ENCODE results near the gene METTL6. TPM values are rescaled to one million over a fixed set of nuclear protein-coding genes. Genes with fewer than 3 reads are reported as not detected.

The METTL6 gene
- total RNA-seq, 2 donors from 2014 or later: 22.3 to 24.8 TPM

- TF ChIP-seq, protein P1, sequence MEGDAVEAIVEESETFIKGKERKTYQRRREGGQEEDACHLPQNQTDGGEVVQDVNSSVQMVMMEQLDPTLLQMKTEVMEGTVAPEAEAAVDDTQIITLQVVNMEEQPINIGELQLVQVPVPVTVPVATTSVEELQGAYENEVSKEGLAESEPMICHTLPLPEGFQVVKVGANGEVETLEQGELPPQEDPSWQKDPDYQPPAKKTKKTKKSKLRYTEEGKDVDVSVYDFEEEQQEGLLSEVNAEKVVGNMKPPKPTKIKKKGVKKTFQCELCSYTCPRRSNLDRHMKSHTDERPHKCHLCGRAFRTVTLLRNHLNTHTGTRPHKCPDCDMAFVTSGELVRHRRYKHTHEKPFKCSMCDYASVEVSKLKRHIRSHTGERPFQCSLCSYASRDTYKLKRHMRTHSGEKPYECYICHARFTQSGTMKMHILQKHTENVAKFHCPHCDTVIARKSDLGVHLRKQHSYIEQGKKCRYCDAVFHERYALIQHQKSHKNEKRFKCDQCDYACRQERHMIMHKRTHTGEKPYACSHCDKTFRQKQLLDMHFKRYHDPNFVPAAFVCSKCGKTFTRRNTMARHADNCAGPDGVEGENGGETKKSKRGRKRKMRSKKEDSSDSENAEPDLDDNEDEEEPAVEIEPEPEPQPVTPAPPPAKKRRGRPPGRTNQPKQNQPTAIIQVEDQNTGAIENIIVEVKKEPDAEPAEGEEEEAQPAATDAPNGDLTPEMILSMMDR (conservative IDR thresholded peaks at IDR 0.05): no peak
- H3K4me1 ChIP-seq (ENCODE audit: control insufficient read depth, insufficient read depth, low read length): no peaks in the 10 kb centered on the region
- no peak overlapping the region for H3K4me3 ChIP-seq (ENCODE audit: low read length)
- no peaks in the 10 kb centered on the region for H3K4me1 Mint-ChIP-seq
- H3K9ac ChIP-seq (ENCODE audit: extremely low read depth, low read length, poor library complexity, severe bottlenecking): no peak overlapping the region
- peaks cover 2% of the 10 kb centered on the region for H3K36me3 Mint-ChIP-seq (ENCODE audit: low read depth)
- H3K27me3 Mint-ChIP-seq (ENCODE audit: insufficient read depth): no peaks in the 10 kb centered on the region
- no peak overlapping the region for H3K27ac ChIP-seq (ENCODE audit: low read depth, low read length)
- no peaks in the 10 kb centered on the region for H3K9me3 ChIP-seq (ENCODE audit: control insufficient read depth, low read length)
- no peaks in the 10 kb centered on the region for H3K9me3 Mint-ChIP-seq
- WGBS, 2 experiments (ENCODE audit: insufficient coverage in 1 of 2, insufficient read length in 1 of 2): 92 to 95% methylated on average over 10 to 11 of the region's 11 CpGs
- no peaks in the 10 kb centered on the region for H3K36me3 ChIP-seq (ENCODE audit: control insufficient read depth, insufficient read depth, low read length)
- peak; percentile 5 for DNase-seq
- H3K27me3 ChIP-seq (ENCODE audit: control insufficient read depth, insufficient read depth, low read length, poor library complexity, severe bottlenecking): no peaks in the 10 kb centered on the region
- no peak overlapping the region for H3K27ac Mint-ChIP-seq
- no peak overlapping the region for H3K4me3 Mint-ChIP-seq
These were observed 40.2 kb upstream of the METTL6 start for GRCh38 chr3:15467227-15468181.

DNA sequence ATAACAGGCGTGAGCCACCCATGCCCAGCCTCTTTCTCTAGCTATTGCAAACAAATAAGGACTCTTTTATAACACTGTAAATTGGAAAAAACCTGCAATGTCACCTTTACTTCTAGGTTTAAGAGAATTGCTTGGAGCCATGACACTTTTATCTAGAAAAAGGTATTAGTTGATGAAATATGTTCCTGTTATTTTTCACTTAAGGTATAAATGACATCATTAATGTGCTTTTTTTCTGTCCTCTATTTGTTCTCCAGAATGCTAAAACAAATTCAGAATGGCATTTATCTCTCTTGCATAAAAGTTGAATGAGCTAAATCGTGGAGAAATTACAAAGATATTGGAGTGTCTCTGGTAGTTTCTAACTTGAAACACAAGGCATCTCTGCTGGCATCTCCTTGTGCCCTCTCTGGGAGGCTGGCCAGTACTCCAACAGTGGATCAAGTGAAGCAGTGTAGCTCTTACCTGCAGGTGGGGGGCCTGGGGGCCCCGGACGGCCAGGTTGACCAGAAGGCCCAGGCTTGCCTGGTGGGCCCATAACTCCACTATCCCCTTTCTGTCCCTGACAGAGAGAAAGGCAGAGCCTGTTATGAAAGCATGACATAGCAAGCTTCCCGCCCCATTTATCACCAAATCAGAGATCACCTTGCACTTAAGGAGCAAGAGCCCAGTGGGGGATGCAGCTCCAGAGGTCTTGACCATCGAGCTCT lies 38.7 kb upstream of the METTL6 start:
- DNase-seq: no peak
- Histone ChIP-seq H3K27me3 (ENCODE audit: control insufficient read depth, insufficient read depth, low read length, poor library complexity, severe bottlenecking) (no peaks in the 10 kb centered on the region), H3K4me1 (ENCODE audit: control insufficient read depth, insufficient read depth, low read length) (no peaks in the 10 kb centered on the region), H3K9ac (ENCODE audit: extremely low read depth, low read length, poor library complexity, severe bottlenecking) (no peak overlapping the region), H3K27ac (ENCODE audit: low read depth, low read length) (no peak overlapping the region), H3K36me3 (ENCODE audit: control insufficient read depth, insufficient read depth, low read length) (no peaks in the 10 kb centered on the region), H3K9me3 (ENCODE audit: control insufficient read depth, low read length) (no peaks in the 10 kb centered on the region), H3K4me3 (ENCODE audit: low read length) (no peak overlapping the region)
- H3K27me3 Mint-ChIP-seq (ENCODE audit: insufficient read depth): peaks cover 2% of the 10 kb centered on the region
- 91% methylated on average over 3 to 6 of the region's 6 CpGs for WGBS, 2 experiments (ENCODE audit: insufficient coverage in 1 of 2, insufficient read length in 1 of 2)
- H3K36me3 Mint-ChIP-seq (ENCODE audit: low read depth): peaks cover 2% of the 10 kb centered on the region
- TF ChIP-seq, protein P1 (conservative IDR thresholded peaks at IDR 0.05): no peak
- H3K9me3 Mint-ChIP-seq: no peaks in the 10 kb centered on the region
- H3K4me1 Mint-ChIP-seq: no peaks in the 10 kb centered on the region
- H3K27ac Mint-ChIP-seq: no peak overlapping the region
- H3K4me3 Mint-ChIP-seq: no peak overlapping the region

DNA sequence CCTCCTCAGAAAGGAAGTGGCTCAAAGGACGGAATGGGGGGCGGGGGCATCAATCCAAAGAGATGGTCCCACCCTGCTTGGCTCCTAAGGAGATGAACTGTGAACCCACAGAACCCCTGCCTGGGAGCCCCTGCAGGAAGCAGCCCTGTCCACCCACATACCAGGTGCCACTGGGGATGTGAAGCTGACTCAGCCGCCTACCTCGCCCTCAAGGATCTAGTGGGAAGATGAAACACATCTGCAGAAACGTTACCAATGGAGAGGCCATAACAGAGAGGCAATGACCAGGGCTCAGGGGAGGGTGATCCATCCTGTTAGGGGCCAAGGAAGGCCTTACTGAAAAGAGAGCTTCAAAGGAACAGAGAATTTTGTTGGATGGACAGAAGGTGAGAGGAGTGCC lies 35.1 kb upstream of the METTL6 start:
- WGBS, 2 experiments (ENCODE audit: insufficient coverage in 1 of 2, insufficient read length in 1 of 2): 92% methylated on average over 5 of the region's 5 CpGs

More for the DNA sequence above, 35.1 kb upstream of the METTL6 start:
- Mint-ChIP-seq H3K27me3 (ENCODE audit: insufficient read depth) (peaks cover 2% of the 10 kb centered on the region), H3K9me3 (no peaks in the 10 kb centered on the region), H3K4me3 (no peak overlapping the region), H3K4me1 (no peaks in the 10 kb centered on the region), H3K27ac (no peak overlapping the region), H3K36me3 (ENCODE audit: low read depth) (peaks cover 6% of the 10 kb centered on the region)
- no peak overlapping the region for H3K27ac ChIP-seq (ENCODE audit: low read depth, low read length)
- H3K9ac ChIP-seq (ENCODE audit: extremely low read depth, low read length, poor library complexity, severe bottlenecking): no peak overlapping the region
- no peaks in the 10 kb centered on the region for H3K9me3 ChIP-seq (ENCODE audit: control insufficient read depth, low read length)
- no peak overlapping the region for H3K4me3 ChIP-seq (ENCODE audit: low read length)
- TF ChIP-seq, protein P1 (conservative IDR thresholded peaks at IDR 0.05): no peak
- no peaks in the 10 kb centered on the region for H3K4me1 ChIP-seq (ENCODE audit: control insufficient read depth, insufficient read depth, low read length)
- no peaks in the 10 kb centered on the region for H3K36me3 ChIP-seq (ENCODE audit: control insufficient read depth, insufficient read depth, low read length)
- no peaks in the 10 kb centered on the region for H3K27me3 ChIP-seq (ENCODE audit: control insufficient read depth, insufficient read depth, low read length, poor library complexity, severe bottlenecking)
- DNase-seq: no peak

Data from endodermal cell (in vitro differentiated cells).